ENCODE measurements around the gene ADH4. TPM values are rescaled to one million over a fixed set of nuclear protein-coding genes. Genes with fewer than 3 reads are reported as not detected.

ADH4 gene
- not detected in 2 replicates for total RNA-seq

GRCh38 chr4:99144070-99144469 is at the start of gene ADH4:
ADH4 (minus strand) TSS chr4:99144297; CDS start chr4:99144222, 75 bp downstream.

DNA sequence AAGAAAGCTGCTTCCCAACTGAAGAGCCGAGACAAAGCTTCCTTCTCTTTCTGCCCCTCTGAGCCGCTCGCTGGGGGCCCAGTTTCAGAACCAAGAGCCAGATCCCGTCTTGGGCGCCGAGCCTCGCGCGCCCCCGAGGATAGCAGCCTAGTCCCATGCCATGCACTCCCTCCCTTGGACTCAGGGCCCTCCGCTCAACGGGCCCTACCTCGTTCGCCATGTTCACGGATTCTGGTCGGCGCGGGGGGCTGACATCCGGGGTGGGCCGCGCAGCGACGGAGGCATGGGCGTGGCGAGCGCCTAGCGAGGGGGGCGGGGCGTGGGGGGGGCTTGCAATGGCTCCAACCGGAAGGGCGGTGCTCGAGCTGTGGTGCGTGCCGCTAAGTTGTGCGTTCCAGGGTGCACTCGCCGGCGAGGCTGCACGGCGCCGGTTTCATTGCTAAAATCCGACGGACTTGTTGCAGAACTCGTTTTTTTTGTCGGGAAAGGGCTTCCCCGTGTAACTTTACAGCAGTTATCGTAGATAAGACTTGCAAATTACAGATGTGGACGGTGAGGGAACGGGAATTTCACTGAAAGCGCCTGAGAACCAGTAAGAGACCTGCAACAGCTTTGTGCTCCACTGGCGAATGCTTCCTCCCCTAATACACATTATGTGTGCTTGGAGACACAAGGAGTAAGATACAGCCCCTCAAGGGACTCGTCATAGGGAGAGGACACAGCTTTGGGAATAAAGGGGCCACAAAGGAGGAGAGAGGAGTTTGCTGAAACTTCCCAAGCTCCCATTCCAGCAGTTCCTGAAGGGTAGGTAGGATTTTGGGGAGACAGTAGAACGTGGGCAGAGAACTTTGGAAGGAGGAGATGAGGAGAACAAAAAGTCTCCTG is 55.4 kb downstream of the ADH4 start, which contains the start of gene ADH5:
TSS of gene ADH5 (minus strand) at position 308 of the 885 bp plus-strand sequence. CDS start at position 220, 88 bp downstream.

Other genes starting within 250 kb of the ADH4 start
- 132 and 227 TPM in 2 replicates for gene EIF4E, start 215.2 kb downstream of the ADH4 start, total RNA-seq
- gene METAP1, start 148.6 kb downstream of the ADH4 start, total RNA-seq: 15.9 and 32.7 TPM in 2 replicates
- 71.9 and 78.2 TPM in 2 replicates for gene ADH5, start 55.5 kb downstream of the ADH4 start, total RNA-seq
- not detected in 2 replicates for gene ADH6, start 74.9 kb upstream of the ADH4 start, total RNA-seq
- not detected in 2 replicates for gene ADH1A, start 146.7 kb upstream of the ADH4 start, total RNA-seq
- 0.32 and 1.9 TPM in 2 replicates for gene ADH1B, start 177.1 kb upstream of the ADH4 start, total RNA-seq
- gene ADH1C, start 208.4 kb upstream of the ADH4 start, total RNA-seq: not detected in 2 replicates

Measured in bladder microvascular endothelial cell (primary cell).